GM19043 (cell line): ENCODE data around the gene MCRS1.

Experiments used
- ATAC-seq: cut with Tn5 transposase; IDR thresholded peaks from one replicate; pipeline ENCODE4 v1.9.1; 2021; ENCODE audit warnings: low read depth; ENCODE audit not compliant: unreplicated experiment

Gene MCRS1

DNA sequence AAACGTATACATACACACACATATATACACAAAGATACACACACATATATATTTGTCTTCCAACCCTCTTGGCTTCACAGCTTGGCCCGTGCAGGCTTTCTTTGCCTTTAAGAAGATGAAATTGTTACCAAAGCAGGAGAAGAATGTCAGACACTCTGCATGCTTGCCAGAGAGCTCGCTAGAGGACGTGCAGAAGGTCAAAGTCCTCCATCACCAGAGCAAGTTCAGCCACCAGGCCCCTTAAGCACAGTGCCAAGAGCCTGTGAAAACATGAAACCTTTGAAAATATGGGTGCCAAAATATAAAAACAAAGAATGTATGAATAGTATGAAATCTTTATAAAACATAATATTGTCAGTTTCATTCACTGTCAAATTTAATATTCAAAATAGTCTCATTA is 14.9 kb upstream of the MCRS1 start:
- ATAC-seq = no peak

DNA sequence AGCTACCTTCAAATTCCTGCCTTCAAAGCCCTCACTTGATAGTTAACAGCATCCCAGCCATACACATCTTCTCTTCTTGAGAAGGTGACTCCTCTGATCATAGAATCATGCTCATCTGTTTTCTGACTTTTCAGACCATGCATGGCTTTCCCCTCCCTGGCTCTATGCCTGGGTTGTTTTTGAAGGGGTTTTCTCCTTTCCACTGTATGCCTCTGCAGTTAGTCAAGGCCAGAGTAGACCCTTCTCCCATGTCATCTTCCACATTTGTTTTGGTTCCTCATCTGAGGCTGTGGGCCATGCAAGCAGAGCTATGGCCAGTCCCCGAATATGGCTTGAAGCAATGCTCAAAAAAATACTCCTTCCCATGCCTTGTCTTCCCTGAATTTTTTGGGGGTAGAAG is 14.3 kb upstream of the MCRS1 start:
- ATAC-seq = no peak

DNA sequence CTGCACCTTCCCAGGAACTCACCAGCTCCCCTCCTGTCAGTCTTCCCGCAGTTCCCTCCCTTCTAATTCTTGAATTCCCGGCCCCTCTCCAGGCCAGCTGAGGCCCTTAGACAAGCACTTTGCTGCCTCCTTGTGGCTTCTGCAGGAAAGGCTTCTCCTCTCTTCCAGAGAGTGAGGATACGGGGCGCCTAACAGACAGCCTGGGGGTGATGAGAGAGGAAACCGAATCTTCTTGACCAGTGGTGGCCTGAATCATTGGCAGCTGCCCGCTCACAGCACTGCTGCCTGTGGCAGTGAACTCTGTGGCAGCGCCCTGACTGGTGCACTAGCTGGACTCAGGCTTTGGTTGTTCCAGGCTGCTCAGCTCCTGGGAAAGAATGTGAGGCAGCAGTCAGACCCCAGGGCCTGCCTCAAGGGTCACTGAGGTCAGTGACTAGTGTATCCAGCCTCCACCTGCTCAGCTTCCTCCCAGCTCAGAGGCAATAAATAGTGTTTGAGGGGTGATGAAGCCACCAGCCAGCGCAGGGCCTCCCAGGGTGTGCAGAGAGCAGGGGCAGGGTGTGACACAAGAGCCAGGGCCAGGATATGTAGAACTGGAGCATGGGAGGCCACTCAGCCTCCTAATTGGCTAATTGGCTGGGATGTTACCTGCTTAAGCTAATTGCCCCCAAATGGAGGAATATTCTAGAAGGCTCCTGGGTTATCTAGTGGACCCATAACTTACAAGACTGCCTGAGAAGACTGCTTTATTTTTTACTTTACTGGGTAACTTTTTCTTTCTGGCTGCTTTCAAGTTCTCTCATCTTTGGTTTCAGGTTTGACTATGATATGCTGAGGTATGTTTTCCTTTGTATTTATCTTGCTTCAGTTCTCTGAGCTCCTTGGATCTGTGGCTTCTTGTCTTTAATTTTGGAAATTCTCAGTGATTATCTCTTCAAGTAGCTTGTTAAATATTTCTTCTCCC is 12.9 kb upstream of the MCRS1 start:
- ATAC-seq = no peak

DNA sequence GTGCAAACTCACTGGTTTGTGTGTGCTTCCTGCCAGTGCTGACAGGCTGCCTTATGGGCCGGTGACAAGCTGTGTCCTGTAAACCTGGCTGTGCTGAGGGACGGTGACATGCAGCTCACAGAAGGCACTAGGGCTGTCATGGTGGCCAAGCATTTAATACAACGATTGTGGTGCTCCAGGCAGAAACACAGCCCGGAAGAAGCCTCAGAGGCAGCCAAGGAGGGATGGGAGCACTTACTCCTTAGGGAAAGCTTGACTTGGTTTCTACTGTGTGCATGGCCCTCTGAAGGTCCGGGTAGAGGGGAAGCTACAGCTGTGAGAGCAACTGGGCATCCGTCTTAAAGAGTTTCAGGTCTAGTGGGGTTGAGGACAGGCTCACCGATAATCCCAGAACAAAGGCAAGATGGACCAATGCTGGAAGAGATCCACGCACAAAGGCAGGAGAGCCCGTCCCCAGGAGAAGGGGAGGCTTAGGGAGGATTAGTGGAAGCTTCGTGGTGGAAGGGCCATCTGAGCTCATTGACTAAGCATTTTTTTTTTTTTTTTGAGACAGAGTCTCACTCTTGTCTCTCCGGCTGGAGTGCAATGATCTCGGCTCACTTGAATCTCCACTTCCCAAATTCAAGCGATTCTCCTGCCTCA is 10.7 kb upstream of the MCRS1 start:
- no peak for ATAC-seq

DNA sequence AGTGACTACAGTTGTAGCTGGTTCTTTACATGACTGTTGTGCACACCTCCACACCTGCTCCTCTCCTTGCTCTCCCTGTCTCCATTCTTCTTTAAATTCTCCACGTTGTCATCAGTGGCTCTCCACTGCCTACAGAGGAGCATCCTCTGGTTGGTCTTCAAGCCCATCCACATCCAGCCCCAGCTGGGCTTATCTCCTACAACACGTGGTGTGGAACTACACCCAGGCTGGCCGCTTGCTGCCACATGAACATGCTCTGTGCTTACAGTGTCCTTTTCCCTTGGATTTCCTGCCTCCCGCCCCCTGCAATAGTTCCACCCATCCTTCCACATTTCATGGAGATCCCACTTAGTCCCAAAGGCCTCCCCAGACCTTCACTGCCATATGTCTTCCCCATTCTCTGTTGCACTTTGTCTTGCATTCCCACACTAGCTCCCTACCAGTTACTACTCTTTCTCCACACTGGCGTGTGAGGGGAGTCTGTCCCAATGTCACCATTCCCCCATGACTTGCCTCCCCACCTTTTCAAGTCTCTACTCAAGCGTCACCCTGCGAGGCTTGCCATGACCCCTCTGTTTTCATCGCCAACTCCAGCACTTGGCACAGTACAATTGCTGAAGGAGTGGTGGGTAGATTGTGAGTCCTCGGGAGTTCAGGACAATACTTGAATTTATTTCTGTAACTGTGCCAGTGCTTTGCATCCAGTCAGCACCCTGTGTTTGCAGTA is 9.8 kb upstream of the MCRS1 start:
- no peak for ATAC-seq

DNA sequence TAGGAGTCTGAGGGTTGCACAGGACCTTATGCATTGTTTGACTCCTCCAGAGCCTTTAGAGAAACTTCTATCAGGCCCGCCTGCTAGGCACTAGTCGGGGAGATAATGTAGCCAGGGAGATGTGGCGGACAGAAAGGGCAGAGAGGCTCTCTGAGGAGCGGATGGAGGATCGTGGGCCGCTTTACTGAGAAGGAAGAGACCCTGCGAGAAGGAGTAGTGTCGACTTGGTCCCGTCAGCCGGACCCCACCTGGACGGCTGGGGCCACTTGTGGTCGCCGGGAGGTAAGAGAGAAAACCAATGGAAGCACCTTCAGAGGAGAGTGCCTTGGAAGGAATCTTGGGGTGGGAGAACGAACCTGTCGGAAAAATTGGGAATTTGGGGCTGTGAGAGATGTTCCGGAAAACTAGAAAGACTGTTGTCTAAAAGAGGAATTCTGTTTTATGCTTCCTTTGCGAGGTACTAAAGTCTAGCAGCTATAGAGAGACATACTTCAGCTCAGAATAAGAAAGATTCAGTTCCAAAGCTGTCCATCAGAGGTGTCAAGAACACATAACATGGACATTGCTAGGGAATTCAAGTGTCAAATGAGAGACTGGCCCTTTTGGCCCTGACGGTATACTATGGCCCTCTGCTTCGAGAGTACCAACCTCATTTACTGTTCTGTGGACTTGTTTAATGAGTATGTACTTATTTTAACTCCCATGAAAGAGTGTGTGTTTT is 660 bp upstream of the MCRS1 start:
- ATAC-seq = peak; percentile 4

DNA sequence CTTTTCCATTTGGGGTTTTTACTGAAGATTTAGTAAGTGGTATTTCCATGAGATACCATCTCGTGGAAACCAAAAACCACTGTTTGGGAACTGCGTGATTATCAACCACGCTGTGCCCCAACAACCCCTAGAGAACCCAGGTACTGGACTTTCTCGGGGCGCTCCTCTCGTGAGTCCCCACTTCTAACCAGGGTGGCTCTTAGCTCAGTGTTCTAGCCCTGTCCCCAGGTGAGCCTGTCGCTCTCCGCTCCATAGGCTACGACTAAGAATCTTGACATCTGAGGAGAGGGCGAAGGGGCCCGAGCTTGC is 686 bp downstream of the MCRS1 start:
- ATAC-seq = no peak

DNA sequence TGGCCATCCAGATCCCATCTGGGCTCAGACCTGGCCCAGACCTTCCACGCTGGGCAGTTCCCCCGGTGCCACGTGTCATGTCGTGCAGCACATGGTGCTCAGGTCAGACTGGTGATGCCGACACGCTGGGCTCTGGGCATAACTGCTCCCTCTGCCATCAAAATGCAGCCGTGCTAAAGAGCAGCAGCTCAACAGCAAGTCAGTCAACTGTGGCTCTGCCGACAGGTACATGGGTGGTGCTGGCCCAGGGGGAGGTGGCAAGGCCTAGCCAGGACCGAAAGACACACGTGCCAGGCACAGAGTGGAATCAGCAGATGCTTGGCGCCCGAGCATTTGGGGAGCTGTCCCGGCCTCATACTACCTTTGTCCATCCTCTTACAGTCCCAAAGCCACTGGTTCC is 1.6 kb downstream of the MCRS1 start:
- ATAC-seq = no peak

DNA sequence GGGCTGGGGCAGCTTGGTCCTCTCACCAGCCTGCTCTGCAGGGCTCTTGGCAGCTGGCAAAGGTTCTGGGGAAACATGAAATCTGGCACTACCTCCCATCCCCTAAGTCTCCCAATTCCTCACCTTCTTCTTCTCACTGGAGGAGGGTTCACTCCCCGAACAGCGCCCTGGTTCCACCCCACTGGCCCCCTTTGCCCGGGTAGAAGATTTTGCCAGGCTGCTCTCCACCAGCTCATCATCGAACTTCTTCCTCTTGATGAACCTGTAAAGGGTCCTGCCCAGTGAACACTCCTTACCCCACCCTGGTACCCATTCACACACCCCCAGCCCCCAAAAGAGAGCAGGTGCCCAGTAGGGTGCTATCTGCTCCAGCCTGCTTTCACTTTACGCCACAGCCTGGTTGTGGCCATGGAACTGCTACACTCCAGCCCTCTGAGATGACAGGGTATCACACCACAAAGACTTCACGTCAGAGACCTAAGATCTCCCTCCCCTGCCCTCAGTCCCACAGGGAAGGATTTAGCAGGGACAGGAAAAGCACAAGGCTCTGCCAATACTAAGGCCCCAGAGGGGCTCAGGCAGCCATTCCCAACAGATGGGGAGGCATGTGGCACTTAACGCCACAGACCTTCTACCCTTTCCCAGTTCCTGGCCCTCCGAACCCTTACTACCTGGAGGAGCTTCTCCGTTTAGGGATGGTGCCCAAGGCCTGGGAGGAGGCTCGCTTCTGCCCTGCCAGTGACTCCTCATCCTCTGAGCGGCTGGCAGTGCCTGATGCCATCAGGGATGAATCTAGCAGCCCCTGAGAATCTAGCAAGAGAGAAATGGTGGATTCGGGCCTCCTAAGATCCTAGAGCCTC is 2.3 kb downstream of the MCRS1 start:
- ATAC-seq = no peak

DNA sequence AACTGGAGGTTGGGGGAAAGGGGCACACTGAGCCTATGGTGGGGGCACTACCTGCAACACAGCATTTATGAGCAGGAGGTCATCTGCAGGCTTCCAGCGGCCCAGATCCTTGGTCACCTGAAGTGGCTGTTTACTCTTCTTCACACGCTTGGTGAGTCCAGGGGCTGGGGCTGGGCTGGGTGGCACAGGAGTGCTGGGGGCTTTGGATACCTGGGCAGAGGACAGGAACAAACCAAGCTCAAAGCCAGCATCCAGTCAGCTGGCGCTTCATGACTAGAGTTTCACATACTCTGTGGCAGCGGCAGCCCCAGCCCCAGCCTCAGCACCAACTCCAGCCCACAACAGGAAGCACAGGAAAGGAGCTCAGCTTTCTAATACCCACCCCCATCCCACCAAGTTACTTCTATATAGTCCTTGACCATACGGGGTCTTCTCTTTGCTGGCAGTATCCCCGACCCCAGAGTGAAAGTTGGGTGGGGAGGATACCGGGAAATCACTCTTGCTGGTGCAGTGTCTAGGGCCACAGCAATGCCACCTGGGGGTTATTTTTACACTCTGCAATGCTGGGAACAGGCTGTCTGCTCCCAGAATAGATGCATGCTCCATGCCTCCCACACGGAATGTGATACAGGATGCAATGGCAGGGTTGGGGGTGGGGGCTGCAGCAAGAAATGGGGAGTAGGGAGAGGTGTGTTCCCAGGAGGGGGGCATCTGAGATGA is 3.1 kb downstream of the MCRS1 start:
- no peak for ATAC-seq

DNA sequence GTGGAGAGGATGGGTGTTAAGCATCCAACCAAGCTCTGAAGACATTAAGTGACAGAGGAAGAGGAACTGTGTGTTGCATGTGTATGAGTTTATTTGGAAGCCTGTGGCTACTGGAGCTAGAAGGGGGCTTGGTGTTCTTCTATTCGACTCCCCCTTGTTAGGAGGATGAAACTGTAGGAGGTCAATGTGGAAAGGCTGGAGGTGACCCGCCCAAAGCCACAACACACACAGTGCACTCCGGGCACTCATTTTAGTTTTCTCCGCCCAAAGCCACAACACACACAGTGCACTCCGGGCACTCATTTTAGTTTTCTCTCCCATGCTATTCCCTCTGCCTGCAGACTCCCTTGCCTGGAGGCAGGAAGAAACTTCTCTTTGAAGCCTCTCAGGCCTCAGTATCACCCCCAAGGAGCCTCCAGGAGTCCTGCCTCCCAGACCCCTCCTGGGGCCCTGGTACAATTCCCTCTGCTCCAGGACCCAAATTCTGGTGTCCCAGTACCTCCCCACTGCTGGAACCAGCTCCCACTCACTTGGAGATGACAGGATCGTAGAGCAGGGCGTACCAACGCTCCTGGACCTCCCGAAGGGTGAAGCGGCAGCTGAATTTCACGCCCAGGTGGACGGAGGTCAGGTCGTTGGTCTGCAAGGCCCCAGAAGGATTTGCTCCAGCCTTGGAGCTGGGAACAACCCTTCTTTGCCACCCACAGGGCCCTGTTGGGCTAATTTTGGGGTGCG is 3.8 kb downstream of the MCRS1 start:
- ATAC-seq = no peak

DNA sequence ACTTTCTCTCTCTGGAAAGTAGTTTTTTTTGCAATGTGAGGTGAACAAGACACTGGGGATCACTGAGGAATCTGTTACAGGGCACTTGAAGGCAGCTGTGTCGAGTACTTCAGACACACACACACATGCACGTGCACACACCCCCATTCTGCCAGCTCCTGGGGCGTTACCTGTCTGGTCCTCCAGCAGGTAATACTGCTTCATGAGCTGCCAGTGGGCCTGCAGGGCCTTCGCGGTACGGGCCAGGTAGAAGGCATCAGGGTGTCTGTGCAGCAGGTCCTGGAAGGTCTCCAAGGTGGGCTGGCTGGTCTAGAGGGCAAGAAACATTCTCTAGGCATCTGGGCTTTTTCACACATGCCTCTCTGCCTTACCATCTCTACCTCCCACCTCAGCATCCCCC is 5.1 kb downstream of the MCRS1 start:
- ATAC-seq = no peak

DNA sequence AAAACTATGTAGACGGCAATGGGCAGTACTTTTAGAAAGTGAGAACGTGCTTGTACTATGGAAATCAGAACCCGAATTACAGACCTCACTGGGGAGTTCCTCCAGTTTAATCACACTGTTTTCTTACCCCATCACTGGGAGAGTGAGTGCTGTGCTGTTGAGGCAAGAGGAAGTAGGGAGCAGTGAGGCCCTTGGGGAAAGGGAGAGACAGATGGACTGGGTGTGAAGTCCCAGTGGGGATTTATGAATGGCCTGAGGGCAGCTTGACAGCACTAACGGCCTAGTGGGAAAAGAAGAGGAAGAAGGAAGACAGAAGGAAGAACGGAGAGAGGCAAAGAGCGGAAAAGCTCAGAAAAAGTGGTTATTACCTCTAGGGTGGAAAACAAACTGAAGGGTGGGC is 5.7 kb downstream of the MCRS1 start:
- no peak for ATAC-seq

DNA sequence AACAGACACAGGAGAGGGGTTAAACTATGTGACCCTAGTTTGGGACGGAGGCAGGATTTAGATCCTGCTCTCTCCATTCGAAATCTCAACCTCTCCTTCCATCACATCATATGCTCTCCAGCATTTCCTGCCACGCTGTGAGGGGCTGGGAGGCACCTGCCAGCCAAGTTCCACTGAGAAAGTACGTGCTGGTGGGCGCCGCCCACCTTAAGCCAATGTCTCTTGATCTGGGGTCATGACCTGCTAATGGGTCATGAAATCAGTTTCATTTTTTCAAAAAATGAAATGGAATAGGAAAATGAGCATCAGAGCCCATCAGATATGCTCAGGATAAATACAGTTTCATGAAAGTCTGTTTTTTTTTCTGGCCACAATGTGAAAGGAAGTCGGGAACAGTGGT is 7.2 kb downstream of the MCRS1 start:
- no peak for ATAC-seq

DNA sequence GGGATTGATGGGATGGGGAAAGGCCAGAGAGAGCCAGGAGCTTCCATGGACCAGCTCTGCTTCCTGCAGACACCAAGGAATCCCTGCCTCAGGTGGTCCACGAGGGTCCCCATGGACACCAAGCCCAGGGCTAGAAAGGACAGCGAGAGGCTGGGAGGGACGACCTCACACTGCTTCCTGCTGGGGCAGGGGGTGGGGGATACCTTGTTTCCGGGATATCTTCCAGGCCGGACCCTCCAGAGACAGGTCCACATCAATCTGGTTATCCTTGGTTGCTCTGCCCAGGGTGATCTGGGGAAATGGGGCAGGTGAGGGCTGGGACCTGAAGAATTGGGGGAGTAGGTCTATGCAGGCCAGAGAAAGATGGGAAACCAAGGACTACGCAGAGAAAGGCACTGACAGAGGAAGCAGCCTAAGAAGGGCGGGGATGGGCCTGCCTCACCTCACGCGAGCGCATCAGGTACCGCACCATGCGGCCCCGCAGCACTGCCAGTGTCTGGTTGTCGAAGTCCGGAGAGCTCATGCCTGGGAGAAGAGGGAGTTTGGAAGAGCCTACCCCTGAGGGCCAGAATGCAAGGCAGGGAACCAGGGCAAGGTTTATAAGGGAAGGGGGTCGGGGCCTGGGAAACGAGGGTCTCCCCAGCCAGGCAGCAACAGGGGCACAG is 8.8 kb downstream of the MCRS1 start:
- no peak for ATAC-seq

DNA sequence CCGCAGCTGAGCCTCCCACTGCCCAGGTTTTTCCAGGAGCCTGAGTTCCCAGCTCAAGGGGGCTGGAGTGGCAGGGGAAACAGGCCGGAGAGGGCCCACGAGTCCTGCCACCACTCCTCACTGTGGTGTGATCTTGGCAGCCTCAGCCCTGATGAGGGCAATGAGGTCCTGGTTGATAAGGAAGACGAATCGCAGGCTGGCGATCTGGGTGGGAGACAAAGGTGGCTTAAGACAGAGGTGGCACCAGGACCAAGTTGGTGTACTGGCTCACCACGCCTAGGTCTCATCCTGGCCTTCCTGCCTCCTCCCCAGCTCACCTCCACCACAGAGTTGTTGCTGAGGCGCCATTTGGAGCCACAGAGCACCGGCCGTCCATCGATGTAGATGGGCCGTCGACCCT is 9.4 kb downstream of the MCRS1 start:
- no peak for ATAC-seq

DNA sequence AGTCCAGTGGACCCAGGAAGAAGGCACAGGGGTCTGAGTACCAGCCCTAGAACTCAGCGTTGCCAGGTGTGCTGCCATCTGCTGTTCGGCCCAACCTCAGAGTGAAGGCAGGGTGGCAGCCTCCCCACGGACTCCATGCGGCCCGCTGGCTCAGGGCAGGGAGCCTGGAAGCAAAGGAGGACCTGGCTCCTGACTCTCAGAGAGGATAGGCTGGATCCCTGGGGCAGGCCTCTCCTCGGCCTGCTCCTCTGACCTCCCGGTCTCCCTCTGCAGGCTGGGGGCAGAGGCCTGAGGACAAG is 10.1 kb downstream of the MCRS1 start:
- ATAC-seq = no peak

DNA sequence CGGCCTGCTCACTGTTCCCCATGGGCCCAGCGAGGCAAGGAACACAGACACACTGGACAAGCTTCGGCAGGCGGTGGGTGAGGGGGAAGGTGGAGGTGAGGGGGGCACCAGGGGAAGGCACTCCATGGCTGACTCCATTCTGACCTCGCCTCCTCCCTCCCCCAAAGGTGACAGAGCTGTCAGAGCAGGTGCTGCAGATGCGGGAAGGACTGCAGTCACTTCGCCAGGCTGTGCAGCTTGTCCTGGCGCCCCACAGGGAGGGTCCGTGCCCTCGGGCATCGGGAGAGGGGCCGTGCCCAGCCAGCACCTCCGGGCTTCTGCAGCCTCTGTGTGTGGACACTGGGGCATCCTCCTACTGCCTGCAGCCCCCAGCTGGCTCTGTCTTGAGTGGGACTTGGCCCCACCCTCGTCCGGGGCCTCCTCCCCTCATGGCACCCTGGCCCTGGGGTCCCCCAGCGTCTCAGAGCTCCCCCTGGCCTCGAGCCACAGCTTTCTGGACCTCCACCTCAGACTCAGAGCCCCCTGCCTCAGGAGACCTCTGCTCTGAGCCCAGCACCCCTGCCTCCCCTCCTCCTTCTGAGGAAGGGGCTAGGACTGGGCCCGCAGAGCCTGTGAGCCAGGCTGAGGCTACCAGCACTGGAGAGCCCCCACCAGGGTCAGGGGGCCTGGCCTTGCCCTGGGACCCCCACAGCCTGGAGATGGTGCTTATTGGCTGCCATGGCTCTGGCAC is 10.6 kb downstream of the MCRS1 start:
- ATAC-seq = no peak
